ENCODE results near the gene RFX2.

Gene RFX2

DNA sequence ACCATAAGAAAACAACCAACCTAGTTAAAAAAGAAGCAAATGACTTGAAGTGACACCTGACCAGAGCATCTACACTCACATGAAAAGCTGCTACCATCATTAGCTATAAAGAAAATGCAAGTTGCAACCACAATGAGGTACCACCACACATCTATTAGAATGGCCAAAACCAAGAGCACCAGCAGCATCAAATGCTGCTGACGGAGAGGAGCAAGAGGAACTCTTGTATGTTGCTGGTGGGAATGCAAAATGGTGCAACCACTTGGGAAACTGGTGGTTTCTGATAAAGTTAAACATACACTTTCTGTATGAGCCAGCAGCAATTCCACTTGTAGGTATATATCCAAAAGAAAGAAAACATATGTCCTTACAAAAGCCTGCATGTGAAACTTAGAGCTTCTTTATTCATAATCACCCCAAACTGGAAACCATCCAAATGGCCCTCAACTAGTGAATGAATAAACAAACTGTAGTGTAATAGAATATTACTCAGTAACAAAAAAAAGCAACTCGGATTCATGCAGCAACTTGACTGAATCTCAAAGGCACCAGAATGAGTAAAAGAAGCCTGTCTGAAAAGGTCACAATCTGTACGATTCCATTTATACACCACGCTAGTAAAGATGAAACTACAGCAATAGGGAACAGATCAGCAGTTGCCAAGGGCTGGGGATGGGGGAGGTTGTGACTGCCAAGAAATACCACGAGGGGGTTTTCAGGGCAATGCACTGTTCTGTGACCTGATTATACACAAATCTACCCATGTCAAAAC lies 71.5 kb downstream of the RFX2 start:
- no peak for DNase-seq (ENCODE audit: low read depth)
- in situ Hi-C loops (cut with HindIII; ENCODE audit: low sequenced_read_pairs), result loop anchor here (5.0 kb wide), 2 partner anchors 98 to 258 kb away; partner anchors contain the start of gene ACSBG2
- TF ChIP-seq, protein P1, sequence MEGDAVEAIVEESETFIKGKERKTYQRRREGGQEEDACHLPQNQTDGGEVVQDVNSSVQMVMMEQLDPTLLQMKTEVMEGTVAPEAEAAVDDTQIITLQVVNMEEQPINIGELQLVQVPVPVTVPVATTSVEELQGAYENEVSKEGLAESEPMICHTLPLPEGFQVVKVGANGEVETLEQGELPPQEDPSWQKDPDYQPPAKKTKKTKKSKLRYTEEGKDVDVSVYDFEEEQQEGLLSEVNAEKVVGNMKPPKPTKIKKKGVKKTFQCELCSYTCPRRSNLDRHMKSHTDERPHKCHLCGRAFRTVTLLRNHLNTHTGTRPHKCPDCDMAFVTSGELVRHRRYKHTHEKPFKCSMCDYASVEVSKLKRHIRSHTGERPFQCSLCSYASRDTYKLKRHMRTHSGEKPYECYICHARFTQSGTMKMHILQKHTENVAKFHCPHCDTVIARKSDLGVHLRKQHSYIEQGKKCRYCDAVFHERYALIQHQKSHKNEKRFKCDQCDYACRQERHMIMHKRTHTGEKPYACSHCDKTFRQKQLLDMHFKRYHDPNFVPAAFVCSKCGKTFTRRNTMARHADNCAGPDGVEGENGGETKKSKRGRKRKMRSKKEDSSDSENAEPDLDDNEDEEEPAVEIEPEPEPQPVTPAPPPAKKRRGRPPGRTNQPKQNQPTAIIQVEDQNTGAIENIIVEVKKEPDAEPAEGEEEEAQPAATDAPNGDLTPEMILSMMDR (IDR thresholded peaks at IDR 0.05; ENCODE audit: low read depth, low read length, missing control alignments), result no peak
- no peak overlapping the region for H3K4me3 ChIP-seq (ENCODE audit: low read depth, low read length)

DNA sequence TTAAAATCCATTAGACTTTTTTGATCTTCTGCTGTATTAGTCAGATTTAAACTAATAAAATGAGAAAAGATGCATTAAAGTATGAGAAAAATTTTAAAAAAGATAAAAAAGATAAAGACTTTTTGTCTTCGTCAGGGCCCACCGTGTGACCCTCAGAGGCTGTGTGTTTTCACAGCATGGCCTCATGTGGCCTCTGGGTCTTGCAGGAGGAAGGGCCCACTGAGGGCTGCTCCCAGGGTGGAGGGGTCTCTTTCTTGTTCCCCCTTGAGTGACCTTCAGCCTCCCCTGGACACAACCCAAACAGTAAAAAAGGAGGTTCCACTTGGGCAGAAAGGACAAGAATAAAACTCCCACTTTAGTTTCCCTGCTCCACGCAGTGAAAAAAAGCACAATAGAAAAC lies 75.3 kb downstream of the RFX2 start:
- in situ Hi-C loops (cut with HindIII; ENCODE audit: low sequenced_read_pairs), result loop anchor here (5.0 kb wide), 2 partner anchors 102 to 262 kb away; partner anchors contain the start of gene ACSBG2
- TF ChIP-seq, protein P1 (IDR thresholded peaks at IDR 0.05; ENCODE audit: low read depth, low read length, missing control alignments), result no peak
- H3K4me3 ChIP-seq (ENCODE audit: low read depth, low read length), result no peak overlapping the region
- DNase-seq (ENCODE audit: low read depth), result no peak

DNA sequence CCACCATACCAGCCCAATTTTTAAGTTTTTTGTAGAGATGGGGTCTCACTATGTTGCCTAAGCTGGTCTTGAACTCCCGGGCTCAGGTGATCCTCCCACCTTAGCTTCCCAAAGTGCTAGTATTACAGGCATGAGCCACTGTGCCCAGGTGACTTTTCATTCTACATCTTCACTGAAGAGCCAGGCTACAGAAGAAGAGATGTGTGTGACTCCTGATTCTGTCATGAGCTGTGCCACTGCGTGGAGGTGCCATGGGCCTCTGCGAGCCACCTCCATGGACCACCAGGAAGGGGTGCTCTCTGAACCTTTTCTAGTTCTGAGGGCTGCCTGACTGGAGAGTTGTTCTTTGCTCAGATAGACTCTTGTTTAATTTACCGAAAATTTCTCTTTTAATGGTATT lies 75.8 kb downstream of the RFX2 start:
- in situ Hi-C loops (cut with HindIII; ENCODE audit: low sequenced_read_pairs), result no loop called here

DNA sequence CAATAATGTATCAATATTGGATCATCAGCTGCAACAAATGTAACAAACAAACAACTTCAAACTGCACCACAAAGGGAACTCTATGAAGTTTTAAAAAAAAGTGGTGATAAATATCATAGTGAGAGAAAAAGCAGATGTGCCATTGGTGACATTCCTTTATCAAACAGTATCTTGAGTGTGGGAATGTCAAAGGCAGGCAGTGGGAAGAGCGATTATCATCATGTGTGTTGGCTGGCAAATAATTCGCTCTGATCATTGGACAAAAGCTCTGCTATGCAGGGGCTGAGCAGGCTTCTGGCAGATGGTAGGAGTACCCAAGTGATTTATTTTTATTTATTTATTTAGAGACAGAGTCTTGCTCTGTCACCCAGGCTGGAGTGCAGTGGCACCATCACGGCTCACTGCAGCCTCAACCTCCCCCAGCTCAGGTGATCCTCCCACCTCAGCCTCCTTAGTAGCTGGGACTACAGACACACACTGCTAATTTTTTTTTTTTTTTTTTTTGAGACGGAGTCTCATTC lies 76.5 kb downstream of the RFX2 start:
- in situ Hi-C loops (cut with HindIII; ENCODE audit: low sequenced_read_pairs), result no loop called here
- H3K4me3 ChIP-seq (ENCODE audit: low read depth, low read length), result no peak overlapping the region
- DNase-seq (ENCODE audit: low read depth), result no peak
- TF ChIP-seq, protein P1 (IDR thresholded peaks at IDR 0.05; ENCODE audit: low read depth, low read length, missing control alignments), result no peak

More for the DNA sequence above, 75.8 kb downstream of the RFX2 start:
- TF ChIP-seq, protein P1 (IDR thresholded peaks at IDR 0.05; ENCODE audit: low read depth, low read length, missing control alignments), result no peak
- no peak overlapping the region for H3K4me3 ChIP-seq (ENCODE audit: low read depth, low read length)
- DNase-seq (ENCODE audit: low read depth), result no peak

DNA sequence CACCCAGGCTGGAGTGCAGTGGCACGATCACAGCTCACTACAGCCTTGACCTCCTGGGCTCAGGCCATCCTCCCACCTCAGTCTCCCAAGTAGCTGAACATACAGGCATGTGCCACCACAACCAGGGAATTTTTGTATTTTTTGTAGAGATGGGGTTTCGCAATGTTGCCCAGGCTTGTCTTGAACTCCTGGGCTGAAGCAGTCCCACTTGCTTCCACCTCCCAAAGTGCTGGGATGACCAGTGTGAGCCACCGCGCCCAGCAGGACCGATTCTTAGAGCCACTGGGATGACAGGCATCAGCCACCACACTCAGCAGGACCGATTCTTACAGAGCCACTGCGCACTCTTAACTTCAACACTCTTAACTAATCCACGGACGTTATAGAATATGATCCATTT lies 77.5 kb downstream of the RFX2 start:
- DNase-seq (ENCODE audit: low read depth), result no peak
- H3K4me3 ChIP-seq (ENCODE audit: low read depth, low read length), result no peak overlapping the region
- in situ Hi-C loops (cut with HindIII; ENCODE audit: low sequenced_read_pairs), result no loop called here
- TF ChIP-seq, protein P1 (IDR thresholded peaks at IDR 0.05; ENCODE audit: low read depth, low read length, missing control alignments), result no peak

DNA sequence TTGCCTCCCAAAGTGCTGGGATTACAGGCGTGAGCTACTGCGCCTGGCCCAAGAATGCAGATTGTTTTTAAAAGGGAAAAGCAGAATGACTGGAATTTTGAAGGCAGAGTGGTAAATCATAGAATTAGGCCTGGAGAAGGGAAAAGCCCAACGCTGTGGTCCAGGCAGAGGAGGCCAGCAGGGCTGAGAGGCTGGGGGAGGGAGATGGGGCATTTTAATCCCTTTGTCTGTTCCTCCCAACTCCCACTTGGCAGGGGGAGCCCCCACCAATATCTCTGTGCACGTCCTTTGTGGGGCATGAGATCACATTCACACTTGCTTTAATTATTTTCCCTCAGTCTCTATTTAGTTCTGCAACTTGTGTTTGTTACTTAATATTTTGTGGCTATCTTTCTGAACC lies 77.9 kb downstream of the RFX2 start:
- in situ Hi-C loops (cut with HindIII; ENCODE audit: low sequenced_read_pairs), result no loop called here
- TF ChIP-seq, protein P1 (IDR thresholded peaks at IDR 0.05; ENCODE audit: low read depth, low read length, missing control alignments), result no peak
- H3K4me3 ChIP-seq (ENCODE audit: low read depth, low read length), result no peak overlapping the region
- no peak for DNase-seq (ENCODE audit: low read depth)
